SHP77 treated with DMSO at 0.1 percent for 48 hours (cell line): Measurements from ENCODE around the gene PRAME.
"Not testable (repeated sequence)": the region's sequence is repeated elsewhere in the genome, so short reads cannot be mapped to it uniquely, and the experiment has no call there.

Experiments
- DNase-seq: peaks from one replicate; lab custom pipeline; 2025; lab: John Stamatoyannopoulos, UW

The PRAME gene

GRCh38 chr22:22550789-22551434, 8.2 kb downstream of the PRAME start:
- DNase-seq: no peak

- no peak for DNase-seq
Measured at GRCh38 chr22:22548910-22549309, 10.2 kb downstream of the PRAME start.

DNA sequence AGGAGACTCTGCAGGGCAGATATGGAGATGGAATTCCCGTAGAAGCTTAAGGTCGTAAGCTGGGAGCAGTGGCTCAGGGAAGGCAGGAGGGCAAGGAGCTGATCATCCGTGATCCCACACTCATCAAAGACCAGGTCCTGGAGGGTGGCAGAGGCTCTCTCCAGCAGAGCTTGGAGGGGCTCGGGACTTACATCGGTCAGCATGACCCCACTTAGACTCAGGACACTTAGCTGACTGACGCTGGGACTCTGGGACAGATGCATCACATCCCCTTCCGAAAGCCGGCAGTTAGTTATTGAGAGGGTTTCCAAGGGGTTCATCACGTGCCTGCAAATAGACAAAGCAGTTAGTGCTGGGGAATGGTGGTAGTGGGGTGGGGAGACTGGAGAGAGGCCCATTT, 10.7 kb downstream of the PRAME start:
- no peak for DNase-seq

DNA sequence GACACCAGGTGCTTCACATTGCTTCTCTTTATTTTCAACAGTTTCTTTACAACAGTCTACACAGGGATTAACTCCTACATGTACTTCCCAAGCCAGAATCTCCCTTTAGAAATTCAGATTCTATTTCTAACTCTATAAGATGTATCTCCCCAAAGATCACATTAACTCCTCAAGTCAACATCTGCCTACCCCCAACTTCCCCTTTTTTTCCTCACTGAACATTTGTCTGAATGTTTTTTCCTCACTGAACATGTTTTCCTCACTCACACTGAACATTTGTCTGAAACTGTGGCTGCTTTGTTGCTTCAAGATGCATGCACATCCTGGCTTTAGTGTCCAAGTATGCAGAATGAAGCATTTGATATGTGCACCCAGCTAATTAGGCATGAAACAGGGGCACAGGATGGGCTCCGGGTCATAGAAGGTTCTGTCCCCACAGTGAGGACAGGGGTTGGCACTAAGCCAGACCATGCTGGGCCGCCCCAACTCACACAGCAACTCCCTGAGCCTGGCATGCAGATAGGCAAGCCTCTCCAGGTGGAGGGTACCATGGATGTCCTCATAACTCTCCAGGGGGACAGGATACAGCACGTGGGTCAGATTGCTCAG, 11.3 kb downstream of the PRAME start:
- DNase-seq: no peak

GRCh38 chr22:22547226-22547625, 11.8 kb downstream of the PRAME start:
- no peak for DNase-seq

DNA sequence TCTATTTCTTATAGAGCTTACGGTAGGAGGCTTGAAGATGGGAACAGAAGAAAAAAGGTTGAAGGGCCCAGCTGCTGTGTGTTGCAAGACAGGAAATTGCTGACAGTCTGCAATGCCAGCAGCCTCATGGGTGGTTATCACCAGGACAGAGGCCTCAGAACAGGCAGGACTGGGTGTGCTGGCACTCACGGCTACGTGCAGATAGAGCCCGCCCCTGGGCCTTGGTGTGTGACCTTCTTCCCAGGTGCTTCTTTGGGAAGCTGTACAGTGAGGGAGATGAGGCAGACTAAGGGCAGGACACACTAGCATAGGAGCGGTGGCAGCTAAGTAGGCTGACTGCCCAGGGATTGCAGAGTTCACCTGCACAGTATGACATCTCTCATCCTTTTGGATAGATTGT, 12.6 kb downstream of the PRAME start:
- DNase-seq: no peak

- no peak for DNase-seq
Measured at GRCh38 chr22:22545084-22545483, 14.0 kb downstream of the PRAME start.

DNA sequence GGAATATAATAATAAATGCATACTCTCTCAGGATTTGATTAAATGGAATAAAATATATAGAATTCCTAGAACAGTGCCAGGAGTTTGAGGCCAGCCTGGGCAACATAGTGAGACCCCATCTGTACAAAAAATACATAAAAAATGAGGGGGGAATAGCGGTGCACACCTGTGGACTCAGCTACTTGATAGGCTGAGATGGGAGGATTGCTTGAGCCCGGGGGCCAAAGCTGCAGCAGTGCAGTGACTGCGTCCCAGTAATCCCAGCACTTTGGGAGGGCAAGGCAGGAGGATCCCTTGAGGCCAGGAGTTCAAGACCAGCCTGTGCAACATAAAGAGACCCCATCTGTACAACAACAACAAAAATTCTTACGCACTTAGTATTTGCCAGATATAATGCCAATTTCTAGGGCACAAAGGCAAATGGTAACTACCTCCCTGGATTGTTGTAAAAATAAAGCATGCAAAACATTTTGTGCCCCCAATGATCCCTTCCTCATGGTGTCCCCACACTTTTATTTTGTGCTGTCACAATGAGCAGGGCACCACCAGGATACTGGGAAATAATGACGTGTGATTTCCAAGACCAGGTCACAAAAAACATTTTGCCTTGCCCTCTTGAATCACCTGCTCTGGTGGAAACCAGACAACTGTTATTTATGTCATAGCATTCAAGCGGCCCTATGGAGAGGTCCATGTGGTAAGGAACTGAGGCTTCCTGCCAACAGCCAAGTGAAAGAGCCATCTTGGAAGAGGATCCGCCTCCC, 20.7 kb downstream of the PRAME start:
- DNase-seq: no peak

DNA sequence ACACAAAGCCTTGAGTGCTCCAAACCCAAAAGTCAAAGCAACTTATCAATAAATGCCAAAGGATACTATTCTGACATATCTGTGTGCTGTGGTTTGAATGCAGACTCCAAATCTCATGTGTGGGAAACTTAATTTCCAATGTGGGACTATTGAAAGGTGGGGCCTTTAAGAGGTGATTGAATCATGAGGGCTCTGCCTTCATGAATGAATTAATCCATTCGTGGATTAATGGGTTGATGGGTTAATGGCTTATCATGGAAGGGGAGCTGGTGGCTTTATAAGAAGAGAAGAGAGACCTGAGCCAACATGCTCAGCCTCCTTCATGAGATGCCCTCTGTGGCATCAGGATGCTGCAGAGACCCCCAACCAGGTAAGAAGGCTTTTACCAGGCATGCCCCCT, 22.1 kb downstream of the PRAME start:
- DNase-seq: no peak

DNA sequence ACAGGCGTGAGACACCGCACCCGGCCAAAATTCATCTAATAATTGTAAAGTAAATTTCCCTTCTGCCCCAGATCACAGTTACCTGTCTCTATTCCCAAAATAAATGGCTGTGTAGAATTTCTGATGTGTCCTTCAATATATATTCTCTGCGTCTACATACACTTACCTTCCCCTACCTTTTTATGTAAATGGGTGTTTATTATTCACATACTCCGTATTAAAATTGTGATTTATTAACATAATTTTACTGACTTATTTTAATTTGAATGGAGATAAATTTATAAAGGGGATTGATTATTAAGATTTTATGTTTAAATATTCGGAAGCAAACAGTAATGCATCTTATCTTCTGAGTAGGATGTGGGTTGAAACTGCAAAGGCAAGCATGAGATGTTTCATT, 22.6 kb downstream of the PRAME start:
- no peak for DNase-seq

- DNase-seq: no peak
Measured at GRCh38 chr22:22535662-22536061, 23.4 kb downstream of the PRAME start.

- no peak for DNase-seq
Measured at GRCh38 chr22:22534604-22535415, 24.3 kb downstream of the PRAME start.

GRCh38 chr22:22533863-22534262, 25.2 kb downstream of the PRAME start:
- no peak for DNase-seq

DNA sequence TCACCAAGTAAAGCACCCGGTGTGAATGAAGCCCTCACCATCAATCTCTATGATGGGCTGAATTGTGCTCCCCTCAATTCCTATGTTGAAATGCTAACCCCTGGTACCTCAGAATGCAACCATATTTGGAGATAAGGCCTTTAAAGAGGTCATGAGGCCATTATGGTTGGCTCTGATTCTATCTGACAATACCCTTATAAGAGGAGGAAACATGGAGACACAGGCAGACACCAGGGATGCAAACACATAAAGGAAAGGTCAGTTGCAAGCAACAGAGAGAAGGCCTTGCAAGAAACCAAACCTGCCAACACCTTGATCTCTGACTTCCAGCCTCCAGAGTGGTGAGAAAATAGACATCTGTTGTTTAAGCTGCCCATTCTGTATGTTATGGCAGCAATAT, 25.6 kb downstream of the PRAME start:
- DNase-seq: no peak

DNA sequence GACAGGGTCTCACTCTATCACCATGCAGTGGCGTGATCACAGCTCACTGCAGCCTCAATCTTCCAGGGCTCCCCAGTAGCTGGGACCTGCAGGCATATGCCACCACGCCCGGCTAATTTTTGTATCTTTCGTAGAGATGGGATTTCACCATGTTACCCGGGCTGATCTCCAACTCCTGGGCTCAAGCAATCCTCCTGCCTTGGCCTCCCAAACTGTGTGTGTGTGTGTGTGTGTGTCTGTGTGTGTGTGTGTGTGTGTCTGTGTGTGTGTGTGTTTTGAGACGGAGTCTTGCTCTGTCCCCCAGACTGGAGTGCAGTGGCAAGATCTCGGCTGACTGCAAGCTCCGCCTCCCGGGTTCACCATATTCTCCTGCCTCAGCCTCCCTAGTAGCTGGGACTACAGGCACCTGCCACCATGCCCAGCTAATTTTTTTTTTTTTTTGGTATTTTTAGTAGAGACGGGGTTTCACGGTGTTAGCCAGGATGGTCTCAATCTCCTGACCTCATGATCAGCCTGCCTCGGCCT, 26.5 kb downstream of the PRAME start:
- DNase-seq: not testable (repeated sequence)

DNA sequence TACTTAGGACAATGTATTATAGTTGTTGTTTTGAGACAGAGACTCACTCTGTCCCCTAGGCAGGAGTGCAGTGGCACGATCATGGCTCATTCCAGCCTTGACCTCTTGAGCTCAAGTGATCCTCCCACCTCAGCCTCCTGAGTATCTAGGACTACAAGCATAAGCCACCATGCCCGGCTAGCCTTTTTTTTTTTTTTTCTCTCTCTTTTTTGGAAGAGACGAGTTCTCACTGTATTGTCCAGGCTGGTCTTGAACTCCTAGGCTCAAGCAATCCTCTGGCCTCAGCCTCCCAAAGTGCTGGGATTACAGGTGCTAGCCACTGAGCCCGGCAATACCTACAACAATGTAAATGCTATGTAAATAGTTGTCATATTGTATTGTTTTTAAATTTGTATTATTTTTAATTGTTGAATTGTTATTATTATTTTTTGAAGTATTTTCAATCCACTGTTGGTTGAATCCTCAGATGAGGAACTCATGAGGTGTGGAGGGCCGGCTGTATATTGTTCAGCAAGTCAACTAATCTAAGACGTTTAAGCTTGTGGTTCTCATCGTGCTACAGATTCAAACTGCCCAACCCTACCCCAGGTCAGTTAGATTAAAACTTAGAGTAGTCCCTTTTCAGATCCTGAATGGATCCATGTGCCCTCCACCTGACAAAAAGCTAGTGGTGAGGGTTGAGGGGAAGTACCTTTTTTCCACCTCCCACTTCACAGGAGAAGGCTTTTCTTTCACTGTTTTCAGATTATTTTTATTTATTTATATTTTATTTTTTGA, 27.1 kb downstream of the PRAME start:
- no peak for DNase-seq

- DNase-seq: no peak
Measured at GRCh38 chr22:22528780-22529179, 30.3 kb downstream of the PRAME start.

DNA sequence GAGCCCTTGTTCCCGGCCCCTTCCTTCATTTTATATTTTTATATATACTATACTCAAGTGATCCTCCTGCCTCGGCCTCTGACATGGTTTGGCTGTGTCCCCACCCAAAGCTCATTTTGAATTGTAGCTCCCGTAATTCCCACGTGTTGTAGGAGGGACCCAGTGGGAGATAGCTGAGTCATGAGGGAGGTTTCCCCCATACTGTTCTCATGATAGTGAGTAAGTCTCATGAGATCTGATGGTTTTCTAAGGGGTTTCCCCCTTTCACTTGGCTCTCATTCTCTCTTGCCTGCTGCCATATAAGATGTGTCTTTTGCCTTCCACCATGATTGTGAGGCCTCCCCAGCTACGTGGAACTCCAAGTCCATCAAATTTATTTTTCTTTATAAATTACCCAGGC, 31.8 kb downstream of the PRAME start:
- DNase-seq: no peak

DNA sequence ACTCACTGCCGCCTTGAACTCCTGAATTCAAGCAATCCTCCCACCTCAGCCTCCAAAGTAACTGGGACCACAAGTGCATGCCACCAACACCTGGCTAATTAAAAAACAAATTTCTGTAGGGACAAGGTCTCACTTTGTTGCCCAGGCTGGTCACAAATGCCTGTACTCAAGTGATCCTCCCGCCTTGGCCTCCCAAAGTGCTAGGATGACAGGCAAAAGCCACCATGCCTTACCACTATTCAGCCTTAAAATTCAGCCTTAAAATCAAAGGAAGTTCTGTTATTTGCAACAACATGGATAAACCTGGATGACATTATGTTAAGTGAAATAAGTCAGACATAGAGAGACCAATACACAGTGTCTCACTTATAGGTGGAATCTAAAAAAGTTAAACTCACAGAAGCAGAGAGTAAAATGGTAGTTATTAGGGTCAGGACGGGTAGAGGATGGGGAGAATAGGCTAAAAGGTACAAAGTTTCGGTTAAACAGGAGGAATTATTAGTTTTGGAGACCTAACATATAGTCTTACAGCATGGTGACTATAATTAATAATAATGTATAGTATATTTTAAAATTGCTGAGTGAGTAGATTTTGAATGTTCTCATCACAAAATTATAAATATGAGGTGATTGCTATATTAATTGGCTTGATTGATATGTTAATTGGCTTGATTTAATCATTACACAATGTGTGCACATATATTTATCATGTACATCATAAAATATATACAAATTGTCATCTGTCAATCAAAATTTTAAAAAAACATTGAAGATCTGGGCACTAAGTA, 32.7 kb downstream of the PRAME start:
- DNase-seq: no peak

DNA sequence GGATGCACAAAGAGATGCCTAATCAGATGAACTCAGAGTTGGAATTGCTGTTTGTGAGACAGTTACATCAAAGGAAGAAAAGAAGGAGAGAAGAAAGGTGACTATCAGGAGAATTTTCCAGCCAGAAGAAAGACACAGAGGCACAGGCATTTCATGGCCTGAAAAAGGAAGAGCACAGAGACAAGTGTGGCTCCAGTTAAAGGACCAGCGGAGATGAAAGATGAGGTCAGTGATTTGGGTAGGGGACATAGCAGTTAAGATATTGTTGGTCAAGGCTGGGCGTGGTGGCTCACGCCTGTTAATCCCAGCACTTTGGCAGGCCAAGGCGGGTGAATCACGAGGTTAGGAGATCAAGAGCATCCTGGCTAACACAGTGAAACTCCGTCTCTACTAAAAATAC, 35.6 kb downstream of the PRAME start:
- DNase-seq: no peak

DNA sequence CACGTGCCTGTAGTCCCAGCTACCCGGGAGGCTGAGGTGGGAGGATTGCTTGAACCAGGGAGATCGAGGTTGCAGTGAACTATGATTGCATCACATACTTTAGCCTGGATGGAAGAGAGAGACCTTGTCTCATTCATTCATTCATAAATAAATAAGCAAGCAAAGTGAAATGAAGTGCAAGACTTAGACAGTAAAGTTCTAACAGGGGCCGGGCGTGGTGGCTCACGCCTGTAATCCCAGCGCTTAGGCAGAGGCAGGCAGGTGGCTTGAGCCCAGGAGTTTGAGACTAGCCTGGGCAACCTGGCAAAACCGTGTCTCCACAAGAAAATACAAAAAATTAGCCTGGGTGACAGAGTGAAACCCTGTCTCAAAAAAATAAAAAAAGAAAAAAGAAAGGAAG, 37.4 kb downstream of the PRAME start:
- DNase-seq: no peak
